Measurements from ENCODE around the gene DLG2.

DLG2 gene

DNA sequence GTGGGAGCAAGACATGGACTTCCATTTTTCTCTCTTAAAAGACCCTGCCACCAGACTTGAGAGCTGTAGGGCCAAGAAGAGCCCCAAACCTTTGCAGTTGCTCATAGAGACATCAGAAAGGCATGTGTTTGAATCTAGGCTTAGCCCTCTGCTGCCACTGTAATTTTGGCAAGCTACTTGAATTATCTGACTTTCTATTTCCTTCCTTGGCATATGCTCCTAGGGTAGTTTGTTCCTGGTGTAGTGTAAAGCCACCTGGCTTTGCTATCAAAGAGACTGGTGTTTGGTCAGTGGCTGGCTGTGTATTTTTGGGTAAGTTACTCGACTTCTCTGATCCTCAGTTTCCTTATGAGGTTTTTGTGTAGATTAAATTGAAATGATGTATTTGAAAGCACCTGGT is 2088.9 kb downstream of the DLG2 start:
- in situ Hi-C loops (cut with MboI; ENCODE audit: low sequenced_read_pairs), result no loop called here

DNA sequence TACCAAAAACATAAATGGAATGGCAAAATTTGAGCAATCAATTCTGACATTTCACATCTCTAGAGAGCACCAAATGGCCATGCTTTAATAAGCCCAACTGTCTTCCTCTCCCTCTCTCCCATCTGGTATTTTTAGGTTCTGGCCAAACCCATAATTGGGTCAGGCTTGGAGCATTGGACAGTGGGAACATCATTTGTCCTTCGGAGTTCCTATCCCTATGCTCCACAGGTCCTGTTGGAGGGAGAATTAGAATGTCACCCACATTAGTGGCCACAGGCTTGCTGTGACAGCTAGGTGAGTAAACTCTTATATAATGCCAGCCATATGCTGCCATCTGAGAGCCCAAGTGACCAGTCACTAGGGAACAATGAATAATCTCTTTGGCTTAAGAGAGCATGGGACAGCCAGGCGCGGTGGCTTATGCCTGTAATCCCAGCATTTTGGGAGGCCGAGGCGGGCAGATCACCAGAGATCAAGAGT is 2090.0 kb downstream of the DLG2 start:
- in situ Hi-C loops (cut with MboI; ENCODE audit: low sequenced_read_pairs), result no loop called here

DNA sequence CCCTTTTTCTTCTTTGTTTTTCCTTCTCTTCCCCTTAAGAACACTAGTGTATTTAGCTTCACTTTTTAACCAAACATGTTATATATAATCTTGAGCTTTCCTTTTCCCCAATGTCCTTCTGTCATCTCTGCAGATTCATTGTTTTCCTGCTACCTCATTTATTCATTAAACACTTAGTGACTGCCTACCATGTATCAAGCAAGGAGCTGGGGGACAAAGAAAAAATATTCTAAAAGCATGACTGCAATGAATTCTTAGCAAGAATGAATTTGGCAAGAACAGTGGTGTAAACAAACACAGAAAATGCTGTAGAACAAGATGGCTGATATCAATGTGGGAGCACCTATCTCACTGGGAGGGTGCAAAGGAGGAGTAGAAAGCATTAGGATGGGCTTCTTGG is 2094.0 kb downstream of the DLG2 start:
- in situ Hi-C loops (cut with MboI; ENCODE audit: low sequenced_read_pairs), result no loop called here

DNA sequence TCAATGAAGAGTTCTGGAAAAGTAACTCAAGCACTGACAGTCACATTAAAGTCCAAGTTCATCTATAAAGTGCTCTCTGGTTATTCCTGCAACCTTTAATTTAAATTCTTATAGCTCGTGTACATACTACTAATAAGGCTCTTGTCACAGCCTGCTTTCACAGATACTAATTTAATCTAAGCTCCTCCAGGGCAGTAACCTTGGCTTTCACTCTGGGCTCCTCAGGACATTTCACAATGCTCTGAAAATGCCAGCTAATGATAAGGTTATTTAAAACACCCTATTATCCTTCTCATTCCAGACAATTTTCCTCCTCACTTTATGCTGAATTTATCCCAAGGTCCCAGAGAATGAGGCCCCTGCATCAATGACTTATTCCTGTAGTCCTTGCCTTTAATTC is 2098.3 kb downstream of the DLG2 start:
- in situ Hi-C loops (cut with MboI; ENCODE audit: low sequenced_read_pairs), result no loop called here

DNA sequence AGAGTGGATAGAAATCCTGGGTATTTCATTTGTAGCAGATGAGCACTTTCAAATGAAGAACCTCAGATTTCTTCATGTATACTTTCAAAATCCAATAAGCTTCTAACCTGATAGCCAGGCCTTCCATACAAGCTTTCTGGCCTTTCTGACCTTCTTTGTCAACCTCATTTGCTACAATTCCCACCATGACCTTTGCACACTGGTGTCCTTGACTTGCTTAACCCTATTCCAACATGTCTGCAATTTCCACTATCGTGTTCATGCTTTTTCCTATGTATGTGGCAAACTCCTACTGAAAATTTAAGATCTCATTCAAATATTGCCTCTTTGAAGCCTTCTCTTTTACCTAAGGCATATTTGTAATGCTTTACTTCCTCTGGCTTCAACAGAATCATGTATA is 2098.9 kb downstream of the DLG2 start:
- in situ Hi-C loops (cut with MboI; ENCODE audit: low sequenced_read_pairs), result no loop called here

DNA sequence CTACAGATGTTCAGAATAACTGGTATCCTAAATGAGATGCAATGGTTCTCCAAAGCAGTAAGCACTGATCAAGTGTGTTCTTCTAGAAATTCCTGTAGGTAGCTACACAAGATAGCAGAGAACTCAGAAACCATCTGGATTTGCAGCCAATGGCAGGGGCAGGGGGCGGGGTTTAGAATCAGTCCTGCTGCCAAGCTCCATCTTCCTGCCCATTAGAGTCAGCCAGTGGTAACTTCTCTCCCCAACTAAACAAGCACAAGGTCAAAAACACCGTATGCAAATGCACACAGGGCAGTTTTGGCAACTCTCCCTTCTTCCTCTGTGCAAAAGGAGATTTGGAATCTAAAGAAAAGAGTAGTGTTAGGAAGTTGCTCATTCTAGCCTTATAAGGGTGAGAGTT is 2103.5 kb downstream of the DLG2 start:
- in situ Hi-C loops (cut with MboI; ENCODE audit: low sequenced_read_pairs), result no loop called here

DNA sequence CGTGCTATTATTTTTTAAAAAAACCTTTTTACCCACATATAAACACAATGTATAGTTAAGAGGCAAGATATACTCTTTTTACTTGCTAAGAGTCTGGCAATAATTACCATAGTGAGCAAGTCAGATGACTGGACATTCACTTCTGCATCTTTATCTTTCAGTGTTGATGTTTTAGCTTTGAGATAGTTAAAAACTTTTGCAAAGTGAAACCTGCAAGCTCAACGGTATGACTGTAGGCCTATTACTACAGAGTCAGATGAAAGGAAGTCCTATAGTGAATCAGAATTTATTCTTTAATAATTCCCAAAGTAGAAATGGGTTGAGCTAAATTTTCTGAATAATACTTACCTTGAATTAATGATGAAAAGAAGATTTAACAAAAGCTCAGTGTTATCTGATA is 2104.2 kb downstream of the DLG2 start:
- in situ Hi-C loops (cut with MboI; ENCODE audit: low sequenced_read_pairs), result no loop called here

DNA sequence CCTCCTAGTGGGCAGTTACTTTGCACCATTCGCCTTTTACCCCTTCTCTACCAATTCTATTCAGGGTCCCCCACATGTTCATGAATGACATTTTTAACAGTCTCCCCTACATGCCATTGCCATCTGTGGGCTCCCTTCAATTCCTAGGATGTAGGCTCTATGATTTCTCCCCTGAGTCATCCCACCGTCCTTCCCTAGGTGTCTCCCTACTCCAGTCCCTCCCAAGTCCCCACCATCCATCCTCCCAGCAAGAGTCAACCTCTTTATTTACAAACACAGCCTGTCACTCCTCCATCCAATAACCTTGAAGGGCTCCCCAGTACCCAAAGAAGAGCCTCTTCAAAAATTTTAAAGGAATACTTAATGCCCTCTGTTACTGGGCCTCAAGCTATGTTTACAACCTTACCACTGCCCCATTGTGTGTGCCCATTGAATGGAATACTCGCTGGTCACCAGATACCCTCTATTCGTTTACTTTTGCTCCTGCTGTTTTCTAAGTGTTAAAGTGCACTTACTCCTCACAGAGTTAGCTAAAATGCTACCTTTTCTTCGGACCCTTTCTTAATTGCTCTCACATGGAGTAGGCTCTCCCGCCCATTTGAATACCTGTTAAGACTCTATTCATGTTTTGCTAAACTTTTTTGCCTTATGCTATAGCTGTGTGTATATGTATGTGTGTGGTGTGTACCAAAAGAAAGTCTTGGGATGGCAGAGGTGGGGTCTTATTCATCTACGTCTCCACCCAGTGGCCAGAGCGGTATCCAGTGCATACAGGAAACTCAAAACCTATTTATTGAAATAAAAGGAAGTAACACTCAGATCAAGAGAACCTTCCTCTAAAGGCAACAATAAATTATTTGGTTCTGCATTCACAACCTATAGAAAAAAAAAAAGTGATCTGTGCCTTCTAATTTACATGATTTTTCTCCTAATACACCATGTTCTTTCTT is 2105.2 kb downstream of the DLG2 start:
- in situ Hi-C loops (cut with MboI; ENCODE audit: low sequenced_read_pairs), result no loop called here

DNA sequence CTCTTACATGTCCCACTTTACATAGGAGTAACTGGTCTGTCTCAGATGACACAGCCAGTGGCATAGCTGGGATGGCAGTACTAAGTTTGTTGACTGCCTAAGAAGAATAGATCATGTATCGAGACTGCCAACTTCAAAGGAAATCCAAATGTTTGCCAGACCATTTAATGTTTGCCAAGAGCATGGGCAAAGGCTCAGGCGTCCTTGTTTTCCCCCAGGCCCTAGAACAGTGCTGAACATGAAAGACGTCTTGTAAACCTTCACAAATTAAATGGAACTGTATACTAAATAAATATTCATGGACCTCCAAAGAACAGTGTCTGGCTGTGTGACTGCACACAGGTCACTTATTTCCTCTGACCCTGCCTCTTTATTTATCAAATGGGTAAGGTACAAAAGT is 2106.3 kb downstream of the DLG2 start:
- in situ Hi-C loops (cut with MboI; ENCODE audit: low sequenced_read_pairs), result no loop called here

DNA sequence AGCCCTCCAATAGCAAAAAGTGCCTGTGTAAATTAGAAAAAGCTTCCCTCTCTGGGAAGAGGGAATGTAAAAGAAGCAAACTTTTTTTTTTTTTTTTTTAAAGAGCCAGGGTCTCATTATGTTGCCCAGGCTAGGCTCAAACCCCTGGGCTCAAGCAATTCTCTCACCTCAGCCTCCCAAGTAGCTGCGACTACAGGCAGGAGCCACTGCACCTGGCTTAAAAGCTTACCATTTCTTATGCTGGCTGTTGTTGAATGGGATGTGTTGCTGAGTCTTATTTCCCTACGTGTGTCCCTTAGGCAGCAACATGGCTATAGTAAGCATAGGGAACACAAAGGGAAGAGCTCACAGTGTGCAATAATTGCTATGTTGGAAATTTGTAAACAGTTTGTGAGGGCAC is 2115.5 kb downstream of the DLG2 start:
- in situ Hi-C loops (cut with MboI; ENCODE audit: low sequenced_read_pairs), result no loop called here

DNA sequence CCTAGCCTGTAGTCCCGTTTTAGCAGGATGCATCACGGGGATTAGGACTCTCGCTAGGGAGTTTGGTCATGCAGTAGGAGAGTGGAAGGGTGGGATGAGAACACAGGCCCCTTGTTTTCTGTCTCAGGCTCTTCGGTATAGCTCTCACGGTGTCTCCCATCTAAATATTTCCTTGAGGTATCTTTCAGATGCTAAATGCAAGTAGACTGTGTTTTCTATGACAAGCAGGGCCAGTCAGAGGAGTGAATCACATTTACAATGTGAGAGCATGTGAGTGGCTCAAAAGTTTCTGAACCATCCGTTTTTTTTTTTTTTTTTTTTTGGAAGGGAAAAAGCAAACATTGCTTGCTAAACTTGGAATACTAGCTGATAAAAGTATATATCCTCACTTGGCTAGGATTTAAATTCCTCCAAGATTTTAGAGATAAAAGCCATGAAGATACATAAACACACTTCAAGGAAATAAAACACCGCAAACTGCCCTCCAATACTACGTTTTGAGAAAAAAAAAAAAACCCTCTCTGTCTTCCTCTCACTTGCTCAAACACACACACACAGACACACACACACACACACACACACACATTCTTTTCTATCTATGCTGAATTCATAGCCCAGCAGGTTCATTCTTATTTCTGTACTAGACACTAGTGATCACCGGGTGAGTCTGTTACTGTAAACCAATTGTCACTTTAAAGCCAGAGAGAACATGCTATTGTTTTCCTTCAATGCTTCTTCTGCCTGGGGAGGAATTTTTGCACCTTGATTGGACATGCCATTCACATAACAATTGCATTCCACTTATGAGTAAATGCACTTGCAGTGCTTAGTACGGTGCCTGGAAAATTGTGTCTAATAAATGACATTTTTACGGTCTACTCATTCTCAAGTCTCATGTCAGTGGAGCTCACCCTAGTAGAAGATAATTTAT is 2116.3 kb downstream of the DLG2 start:
- in situ Hi-C loops (cut with MboI; ENCODE audit: low sequenced_read_pairs), result no loop called here

DNA sequence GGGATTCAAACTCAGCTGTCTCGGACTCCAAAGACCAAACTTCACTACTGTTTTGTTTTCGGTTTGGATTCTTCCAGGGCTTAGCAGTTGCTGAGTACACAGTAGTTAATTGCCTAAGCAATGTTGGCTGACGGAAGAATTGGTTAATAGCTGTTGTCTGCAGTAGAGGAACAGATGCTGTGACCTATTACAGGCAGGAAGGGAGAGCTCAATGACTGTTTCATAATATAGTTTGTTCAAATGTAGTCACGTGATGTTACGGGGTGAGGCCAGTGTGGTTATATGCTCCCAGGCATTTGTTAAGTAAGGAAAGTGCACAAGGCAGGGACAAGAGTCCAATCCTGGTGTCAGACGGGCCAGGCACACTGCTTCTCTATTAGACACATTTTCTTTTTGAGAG is 2118.3 kb downstream of the DLG2 start:
- in situ Hi-C loops (cut with MboI; ENCODE audit: low sequenced_read_pairs), result no loop called here

DNA sequence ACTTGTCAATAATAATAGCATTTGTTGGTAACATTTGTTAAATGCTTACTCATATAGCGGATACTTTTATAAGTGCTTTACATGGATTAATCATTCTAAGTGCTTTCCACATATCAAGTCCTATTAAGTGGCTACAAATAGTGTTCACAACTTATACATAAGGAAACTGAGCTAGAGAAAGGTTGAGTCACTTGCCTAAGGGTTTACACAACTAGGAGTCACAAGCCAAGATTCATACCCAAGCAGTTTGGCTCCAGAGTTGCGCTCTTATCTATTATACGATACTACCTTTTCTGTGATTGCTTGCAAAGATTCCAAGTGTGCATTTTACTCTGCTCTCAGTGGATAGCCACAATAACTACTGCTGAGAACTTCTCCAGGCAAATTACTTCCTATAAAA is 2125.1 kb downstream of the DLG2 start:
- in situ Hi-C loops (cut with MboI; ENCODE audit: low sequenced_read_pairs), result no loop called here

DNA sequence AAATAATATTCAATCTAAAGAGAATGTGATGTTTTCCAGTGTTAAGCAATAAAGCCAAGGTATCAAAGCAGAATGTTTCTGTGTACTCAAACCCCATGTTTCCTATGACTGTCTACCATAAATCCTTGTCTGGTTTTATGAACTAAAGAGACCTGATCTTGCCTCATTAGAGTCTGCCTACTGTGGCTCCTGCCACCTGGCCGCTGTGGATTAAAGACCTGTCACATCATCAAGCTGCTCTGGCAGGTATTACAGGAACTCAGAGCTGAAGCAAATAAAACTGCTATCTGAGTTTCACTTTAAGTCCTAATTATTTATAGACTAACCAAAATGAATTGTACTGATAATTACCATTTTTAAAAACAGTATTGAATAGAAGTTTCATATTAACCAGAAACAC is 2133.2 kb downstream of the DLG2 start:
- in situ Hi-C loops (cut with MboI; ENCODE audit: low sequenced_read_pairs), result no loop called here

DNA sequence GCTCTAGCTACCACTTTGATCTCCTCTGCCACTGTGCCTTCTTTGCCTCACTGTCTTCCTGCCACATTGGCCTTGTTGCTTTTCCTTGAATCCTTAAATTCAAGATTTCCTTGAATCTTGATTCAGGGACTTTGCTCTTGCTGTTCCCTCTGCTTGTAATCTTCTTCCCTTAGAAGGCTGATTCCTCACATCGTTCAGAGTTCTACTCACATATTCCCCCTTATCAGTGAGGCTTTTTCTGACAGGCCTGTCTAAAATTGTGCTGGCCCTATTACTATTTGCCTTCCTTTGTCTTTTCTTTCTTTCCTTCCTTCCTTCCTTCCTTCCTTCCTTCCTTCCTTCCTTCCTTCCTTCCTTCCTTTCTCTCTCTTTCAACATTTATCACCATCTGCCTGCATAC is 2134.1 kb downstream of the DLG2 start:
- in situ Hi-C loops (cut with MboI; ENCODE audit: low sequenced_read_pairs), result no loop called here

DNA sequence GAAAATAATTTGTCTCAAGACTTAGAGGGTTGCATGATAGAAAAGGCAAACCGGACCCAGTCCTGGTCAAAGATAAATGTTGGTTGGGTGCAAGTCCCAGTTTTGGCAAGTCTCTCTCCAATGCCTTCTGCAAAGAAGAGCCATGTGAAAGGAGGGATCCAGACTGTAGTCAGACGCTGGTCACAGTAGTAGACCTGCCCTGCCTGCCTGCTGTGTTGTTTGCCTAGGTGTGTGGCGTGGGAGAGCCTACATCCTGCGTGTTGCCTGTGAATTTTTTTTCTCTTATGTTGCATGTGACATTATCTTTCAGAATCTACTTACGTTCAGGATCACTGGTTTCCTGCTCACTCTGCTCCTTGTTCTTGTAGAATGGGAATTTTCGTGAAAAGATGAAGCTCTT is 2143.3 kb downstream of the DLG2 start:
- in situ Hi-C loops (cut with MboI; ENCODE audit: low sequenced_read_pairs), result no loop called here

DNA sequence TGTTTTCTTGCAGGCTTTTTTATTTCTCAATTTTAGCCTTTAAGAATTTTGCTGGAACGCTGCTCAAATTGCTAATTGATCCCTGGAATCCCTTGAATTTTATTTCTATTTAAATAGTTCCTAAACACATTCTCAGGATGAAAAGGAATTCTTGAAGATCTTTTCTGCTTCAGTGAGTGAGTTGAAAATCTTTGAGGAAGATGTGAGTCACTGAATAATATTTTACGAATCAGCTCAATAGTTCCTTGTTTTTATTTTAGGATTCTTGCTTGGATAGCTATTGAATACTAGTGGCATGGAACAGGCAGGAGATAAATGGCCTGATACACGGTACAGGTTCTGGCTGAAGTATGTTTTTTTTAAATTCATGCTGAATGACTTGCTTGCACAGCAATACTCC is 2146.3 kb downstream of the DLG2 start:
- in situ Hi-C loops (cut with MboI; ENCODE audit: low sequenced_read_pairs), result no loop called here

DNA sequence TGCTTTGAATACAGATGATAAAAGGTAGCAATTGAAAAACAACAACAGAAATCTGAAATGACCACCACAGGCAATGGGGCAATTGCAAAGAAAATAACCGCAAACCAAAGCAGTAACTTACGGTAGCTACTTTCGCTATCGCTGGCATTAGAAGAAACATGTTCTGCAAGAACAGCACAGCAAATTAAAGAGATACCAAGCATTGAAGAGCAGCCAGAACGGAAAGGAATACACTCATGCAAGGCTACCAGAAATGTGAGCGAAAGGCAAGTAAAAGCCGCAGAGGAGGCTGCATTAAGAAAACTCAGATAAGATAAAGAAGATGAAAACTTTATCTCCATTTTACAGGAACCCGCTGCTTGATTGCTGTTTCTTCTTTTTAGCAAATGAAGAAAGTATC is 2146.9 kb downstream of the DLG2 start:
- in situ Hi-C loops (cut with MboI; ENCODE audit: low sequenced_read_pairs), result no loop called here

DNA sequence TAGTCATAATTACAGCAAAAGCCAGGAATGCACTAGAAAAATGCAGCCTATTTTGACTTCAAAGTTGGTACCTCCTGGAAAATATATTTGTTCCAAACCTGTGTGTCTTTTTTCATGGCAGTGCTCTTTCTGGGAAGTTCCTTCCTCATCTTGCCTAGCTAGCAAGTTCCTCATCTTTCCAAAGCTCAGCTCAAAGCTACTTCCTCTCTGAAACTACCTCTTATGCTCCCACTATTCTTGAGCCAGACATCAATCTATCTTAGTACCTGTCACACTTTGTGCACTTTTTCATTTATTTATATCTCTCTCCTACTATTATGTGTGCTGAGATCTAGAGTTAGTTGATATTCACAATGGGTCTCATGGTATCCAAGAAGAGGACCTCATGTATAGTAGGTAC is 2149.4 kb downstream of the DLG2 start:
- in situ Hi-C loops (cut with MboI; ENCODE audit: low sequenced_read_pairs), result no loop called here

DNA sequence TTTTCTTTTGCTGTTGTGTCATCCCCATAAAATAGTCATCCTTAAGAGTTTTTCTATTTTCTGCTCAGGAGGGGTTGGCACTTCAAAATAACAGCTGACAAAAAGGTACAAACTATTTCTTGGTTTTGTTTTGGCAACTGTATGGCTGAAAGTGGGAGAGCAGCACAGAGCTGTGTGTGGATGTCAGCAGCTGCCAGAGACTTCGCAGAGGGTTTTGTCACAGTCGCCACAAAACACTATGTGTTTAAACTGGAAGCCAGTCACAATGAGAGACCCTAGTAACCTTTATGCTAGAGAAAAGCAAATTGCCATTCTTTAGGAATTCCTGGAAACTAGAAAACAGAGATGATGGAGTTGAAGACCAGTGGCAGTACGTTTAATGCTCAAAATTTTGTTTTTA is 2151.4 kb downstream of the DLG2 start:
- in situ Hi-C loops (cut with MboI; ENCODE audit: low sequenced_read_pairs), result no loop called here

DNA sequence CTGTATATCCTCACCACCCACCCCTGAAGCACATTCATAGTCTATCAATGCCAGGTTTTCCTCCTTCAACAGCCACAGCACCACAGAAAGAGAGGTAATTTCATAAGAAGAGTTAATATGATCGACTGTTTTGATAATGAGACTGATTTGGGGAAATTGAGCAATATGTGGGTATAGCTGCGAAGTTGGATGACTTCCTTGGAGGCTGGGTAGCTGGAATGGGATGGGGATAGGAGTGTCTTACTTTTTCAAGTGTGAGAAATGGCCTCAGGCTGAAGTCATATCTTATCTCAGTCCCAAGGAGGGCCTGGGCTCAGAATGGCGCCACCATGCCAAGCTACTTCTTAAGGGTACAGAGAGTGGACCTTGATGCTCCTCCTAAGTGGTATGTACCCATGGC is 2153.4 kb downstream of the DLG2 start:
- in situ Hi-C loops (cut with MboI; ENCODE audit: low sequenced_read_pairs), result no loop called here

DNA sequence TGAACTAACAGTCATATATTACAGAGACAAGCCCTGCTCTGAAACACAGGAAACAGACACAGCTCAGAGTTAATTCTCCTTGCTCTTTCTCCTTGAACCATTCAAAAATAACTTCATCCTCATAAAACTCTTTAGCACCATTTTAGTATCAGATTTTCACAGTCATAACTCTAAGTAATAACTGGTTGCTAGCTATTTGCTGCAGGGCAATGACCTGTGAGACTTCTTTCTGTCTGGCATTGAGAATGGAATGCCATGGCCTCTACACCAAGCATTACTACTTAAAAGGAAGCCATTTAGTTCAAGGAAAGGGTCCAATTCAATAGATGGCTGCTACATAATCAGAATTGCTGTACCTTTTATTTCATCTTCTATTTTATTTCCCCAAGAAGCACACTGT is 2154.3 kb downstream of the DLG2 start:
- in situ Hi-C loops (cut with MboI; ENCODE audit: low sequenced_read_pairs), result no loop called here

All from HL-60/S4 treated with phorbol 12-myristate 13-acetate at 8.2 ng/mL for 4 days and 3 days (cell line).